ENCODE measurements around the gene COX5B.
A peak's percentile ranks its signal among the peaks of the same experiment; 100 is the strongest.
"Not testable (repeated sequence)": the region's sequence is repeated elsewhere in the genome, so short reads cannot be mapped to it uniquely, and the experiment has no call there.

COX5B gene

DNA sequence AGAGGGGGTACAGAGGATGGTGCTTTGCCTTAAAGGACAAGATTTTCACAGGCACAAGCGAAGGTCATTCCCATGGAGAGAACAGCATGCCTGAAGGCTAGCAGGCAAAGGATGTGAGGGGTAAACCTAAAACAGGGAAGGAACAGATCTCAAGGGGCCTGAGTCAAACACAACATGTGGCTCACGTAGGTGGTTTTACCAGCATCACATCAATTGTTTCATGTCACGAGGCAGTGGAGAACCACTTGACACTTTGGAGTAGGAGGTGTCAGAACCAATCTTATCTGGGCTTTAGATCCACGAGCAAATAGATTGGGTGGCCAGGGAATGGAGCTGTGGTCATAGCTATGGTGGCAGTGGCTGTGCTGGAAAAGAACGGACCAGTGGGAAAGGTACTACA, 8.4 kb downstream of the COX5B start:
- no peak for DNase-seq (ENCODE audit: low spot score)

DNA sequence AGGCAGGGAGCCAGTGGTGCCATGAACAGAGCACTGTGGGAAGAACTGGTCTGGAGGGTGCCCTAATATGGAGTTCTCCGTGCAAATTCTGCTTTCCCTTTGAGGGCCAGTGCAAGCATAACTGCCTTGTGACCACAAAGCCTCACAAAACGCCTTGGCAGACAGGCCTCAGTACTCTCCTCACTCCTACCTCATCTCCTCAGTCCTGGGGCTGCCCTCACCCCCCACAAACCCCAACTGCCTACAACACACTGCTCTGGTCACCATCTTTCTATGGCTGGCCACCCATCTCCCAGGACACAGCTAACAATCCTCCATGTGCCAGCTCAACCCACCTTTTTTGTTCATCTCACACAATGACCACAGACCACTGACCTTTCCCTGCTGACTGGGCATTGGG, 8.9 kb downstream of the COX5B start:
- no peak for DNase-seq (ENCODE audit: low spot score)

DNA sequence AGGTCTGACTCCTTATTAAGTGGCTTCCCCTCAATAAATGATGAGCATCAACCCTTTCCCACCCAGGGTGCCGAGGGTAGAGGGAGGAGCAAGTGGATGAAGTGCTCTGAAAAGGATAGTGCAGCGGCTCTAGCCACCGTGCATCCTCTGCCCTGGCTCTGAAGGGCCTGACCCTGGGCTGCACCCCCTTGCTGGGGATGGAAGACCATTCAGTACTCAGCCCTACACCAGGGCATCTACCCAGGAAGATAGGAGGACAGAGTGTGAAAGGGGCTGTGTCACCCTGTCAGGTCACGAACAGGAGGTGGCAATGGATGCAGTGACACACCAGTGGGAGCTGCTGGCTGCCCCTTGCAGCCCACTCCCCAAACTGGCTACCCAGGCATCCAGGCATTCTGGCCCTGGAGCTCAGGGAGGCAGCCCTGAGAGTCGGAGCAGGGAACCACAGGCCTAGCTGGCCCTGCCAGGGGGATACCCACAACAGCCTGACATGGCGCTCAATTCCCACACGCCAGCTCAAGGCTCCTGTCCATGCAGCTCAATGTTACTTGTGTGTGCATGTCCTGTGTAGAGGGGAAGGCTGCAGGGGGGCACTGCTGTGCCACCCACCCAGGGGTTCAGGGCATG, 10.4 kb downstream of the COX5B start:
- no peak for DNase-seq (ENCODE audit: low spot score)

DNA sequence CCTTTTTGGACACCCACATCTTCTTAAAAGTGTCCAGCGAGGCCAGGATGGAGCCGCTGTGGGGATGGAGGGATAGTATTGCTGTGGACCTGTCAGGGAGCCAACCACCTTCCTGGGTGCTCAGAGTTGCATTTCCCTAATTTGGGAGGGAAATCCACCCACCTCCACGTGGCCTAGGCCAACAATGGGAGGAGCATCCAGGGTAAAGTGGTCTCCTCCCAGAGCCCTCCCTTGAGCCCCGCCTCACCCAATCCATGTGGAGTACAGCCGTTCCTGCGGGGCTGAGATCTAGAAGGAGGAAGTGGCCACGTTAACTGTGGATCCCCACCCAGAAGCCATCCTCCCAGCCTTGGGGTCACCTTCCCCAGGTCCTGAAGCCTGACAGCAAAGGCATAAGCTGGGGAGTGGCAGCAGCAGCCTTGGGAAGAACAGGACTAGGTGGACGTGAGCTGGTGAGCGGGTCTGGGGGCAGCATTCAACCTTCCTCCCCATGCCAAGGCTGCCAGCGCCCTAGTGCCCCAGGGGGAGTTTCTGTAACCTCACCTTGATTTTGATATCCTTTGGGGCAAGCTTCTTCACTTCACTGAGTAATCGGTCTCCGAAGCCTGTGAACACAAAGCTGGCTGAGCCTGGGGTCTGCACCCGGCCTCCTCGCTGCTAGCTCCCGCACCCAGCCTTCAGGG, 11.2 kb downstream of the COX5B start:
- DNase-seq (ENCODE audit: low spot score), result no peak

DNA sequence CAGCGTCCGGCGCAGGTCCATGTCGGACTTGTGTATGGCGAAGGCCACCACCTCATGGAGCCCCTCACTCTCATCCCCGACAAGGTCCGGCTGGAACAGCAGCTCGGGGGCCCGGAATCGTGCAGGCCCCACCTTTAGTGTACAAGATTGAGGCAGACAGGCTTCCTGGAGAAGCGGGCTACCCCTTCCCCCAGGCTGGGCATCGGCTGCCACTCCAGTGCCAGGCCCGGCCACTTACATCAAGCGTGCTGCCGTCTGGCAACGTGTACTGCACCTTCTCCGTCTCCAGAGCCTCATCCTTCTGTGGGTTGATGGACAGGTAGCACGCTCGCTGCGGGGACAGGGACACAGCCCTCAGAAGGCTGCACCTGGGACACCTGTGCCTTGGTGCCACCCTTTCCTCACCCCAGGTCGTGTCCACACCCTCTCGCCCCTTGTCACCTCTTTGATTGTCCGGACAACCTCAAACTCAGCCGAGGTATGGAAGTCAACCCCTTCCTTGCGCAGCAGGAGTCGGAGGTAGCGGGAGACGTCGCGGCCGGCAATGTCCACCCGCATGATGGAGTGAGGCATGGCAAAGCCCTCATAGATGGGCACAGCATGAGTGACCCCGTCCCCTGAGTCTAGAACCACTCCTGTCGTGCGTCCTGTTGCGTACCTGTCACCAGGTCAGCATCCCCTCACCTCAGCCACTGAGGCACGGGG, 12.3 kb downstream of the COX5B start:
- DNase-seq (ENCODE audit: low spot score), result no peak

DNA sequence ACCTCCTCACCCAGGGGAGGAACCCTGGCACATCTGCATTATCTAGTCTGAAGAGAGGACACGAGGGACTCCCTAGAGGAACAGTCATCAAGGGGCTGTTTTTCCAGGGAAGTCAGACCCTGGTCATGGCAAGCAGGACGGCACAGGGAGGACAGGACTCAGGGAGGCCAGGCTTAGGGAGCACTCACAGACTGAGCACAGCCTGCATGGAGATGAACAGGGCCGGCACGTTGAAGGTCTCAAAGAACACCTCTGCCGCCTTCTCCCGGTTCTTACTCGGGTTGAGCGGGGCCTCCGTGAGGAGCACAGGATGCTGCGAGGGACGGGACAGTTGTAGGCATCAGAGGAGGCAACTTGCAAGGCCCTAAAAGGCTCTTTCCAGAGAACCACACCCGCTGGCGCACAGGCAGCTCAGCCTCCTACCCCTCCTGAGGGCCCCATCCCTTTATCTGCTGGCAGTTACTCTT, 12.9 kb downstream of the COX5B start:
- DNase-seq (ENCODE audit: low spot score), result no peak

DNA sequence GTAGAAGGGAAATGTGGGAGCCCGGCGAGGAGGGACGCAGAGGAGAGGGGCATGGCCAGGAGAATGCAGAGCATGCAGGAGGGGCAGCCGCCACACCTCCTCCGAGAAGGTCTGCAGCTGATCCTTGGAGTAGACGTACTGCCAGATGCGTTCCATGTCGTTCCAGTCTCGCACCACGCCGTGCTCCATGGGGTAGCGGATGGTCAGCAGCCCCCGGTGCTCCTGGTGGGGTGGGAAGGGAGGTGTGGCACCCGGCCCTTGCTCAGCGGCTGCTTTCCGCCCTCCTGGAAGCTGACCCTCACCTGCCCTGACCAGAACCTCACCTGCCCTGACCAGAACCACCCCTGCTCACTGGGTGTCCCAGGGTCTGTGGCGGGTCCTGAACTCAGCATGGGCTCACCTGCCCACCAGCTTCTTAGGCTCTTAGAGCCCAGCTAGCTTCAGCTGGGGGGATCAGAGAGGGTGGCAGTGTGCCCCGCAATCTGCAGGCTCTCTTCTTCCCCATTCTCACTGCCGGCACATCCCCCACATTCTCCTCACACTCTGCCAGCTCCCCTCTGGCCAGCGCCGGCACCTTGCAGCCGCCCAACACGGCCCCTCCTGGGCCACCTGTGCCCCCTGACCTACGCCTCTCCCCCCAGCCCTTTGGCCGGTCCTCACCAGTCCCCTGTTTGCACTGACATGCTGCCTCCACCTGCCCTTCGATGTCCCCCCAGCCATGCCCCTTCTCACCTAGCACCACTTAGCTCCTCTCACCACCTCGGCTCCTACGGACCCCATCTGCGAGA, 13.6 kb downstream of the COX5B start:
- DNase-seq (ENCODE audit: low spot score), result no peak

DNA sequence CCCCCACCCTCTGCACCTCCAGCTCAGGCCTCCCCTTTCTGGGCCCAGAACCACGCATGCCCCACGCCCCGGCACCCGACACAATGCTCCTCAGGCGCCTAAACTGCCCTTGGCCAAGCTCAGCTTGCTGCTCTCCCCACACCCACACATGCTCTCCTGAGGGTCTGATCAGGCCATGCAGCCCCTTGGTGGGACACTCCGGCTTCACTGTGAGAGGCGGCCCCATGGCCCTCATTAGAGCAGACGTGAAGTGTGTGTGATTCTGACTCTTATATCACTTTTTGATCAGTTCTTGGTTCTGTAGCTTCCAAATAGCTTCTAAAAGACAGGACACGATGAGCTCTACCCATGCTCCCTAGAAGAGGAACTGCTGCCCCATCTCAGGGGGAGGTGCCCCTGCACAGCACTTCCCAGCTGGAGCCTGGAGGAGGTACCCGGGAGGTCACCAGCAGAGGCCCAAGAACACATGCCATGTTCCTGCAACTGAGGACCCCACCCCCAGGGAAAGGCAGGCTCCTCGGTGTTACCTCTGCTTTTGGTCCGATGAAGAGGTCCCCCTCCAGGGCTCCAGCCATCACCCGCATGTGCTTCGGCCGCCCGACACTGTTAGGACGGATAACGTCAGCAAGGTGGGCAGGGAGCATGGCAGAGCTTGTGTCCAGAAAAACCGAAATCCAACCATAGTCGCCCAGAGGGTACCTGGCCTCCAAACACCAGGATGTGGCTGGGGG, 14.3 kb downstream of the COX5B start:
- DNase-seq (ENCODE audit: low spot score), result no peak

DNA sequence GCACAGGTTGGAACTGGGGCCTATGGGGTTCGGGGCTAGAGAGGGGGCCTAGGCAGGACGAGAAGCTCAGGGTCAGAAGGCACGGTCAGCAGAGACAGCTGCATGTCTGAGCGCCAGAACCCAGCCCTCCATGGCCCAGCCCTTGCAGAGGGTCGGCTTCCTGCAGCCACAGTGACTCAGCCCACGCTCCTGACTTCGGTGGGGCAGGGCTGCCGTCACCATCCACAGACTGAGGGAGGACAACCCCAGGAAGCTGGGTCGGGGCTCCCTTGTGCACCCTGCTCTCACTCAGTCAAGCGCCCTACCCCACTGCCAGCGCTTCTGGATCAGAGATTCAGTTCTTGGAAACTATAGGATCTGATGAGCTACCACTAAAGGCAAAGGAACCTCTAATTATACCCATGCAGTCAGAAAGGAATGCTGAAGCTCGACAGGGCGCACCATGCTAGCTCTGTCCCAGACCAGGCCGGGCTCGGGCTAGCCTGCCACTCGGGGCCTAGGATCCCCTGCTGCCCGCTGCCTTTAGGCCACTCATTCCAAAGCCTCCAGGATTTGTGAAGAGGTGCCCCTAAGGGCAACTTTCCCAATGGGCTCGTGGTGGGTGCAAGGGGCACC, 15.0 kb downstream of the COX5B start:
- DNase-seq (ENCODE audit: low spot score), result no peak

DNA sequence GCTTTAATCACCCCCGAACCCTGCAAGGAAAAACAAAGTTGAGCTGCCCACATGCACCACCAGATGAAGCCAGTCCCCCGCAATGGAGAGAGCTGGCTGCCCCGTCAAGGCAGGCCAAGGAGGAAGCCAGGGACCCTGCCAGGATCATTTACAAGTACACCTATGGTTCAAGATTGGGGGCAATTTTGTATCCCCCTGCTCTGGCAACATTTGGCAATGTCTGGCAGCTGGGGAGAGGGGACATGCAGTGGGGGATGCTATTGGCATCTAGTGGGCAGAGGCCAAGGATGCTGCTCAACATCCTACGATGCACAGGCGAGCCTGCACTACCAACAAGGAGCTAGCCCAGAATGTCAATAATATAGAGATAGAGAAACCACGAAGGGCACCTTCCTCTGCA, 16.1 kb downstream of the COX5B start:
- no peak for DNase-seq (ENCODE audit: low spot score)

DNA sequence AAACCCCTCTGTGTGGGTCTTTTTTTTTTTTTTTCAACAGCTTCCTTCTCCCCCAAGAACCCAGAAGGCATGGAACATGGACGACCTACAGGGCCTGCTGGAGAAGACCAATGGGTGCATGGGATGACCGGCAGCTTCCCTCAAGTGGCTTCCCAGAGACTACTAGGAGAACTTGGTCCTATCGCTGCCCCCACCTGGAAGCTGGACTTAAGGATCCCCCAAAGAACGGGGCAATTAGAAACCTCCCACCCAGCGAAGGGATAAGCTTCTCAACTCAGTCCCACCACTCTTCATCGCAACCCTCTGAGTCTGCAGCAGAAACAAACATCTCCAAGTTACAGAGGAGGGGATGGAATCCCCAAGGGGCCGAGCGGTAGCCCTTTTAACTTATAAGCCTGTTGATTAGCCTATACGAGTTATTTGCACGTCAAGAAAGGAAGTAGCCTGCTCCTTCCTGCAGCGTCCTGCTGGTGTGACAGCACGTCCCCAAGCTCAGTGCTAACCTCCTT, 16.6 kb downstream of the COX5B start:
- no peak for DNase-seq (ENCODE audit: low spot score)

DNA sequence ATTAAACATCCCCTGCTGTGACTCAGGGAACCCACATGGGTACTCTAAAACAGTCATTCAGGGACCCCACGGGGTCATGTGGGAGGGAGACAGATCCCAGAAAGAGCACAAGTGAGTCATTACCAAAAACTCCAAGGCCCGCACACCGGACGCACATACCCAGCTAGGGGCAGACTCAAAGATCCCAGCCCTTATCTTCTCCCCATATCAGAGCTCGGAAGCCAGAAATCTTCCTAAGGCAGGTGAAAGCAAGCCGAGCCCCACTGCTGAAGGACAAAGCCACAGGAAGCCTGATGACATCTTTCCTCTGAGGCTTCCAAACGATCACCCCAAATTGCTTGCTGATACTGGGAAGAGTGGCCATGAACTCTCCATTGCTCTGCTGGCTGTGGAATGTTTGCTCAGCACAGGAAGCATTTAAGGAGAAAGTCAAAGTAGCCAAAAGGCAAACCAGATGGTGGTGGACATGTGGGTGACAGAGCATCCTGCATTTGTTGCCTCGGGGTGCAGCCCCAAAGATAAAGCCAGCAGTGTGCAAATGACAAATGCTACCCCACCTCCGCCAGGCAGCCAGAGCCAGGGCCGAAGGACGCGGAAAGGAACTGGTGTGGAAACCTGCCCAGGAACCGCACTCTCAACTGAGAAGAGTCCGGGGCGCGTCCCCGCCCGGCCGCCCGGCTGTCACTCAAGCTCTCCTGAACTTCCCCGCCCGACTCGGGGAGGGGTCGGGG, 17.2 kb downstream of the COX5B start:
- no peak for DNase-seq (ENCODE audit: low spot score)

DNA sequence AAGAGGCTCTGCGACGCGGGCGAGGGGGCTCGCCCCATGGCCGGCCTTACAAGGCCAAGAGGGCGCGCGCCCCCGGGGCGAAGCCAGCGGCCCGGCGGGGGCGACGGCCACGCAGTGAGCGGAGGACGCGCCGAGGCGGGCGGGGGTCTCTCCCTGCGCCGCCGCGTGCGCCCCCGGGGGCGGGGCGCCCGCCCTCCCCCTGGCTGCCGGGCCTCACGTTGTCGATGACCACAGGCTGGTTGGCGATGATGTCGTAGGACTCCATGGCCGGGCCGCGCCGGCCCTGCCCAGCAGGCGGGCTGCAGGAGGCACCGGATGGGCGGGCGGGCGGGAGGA, 17.7 kb downstream of the COX5B start:
- DNase-seq (ENCODE audit: low spot score), result no peak

DNA sequence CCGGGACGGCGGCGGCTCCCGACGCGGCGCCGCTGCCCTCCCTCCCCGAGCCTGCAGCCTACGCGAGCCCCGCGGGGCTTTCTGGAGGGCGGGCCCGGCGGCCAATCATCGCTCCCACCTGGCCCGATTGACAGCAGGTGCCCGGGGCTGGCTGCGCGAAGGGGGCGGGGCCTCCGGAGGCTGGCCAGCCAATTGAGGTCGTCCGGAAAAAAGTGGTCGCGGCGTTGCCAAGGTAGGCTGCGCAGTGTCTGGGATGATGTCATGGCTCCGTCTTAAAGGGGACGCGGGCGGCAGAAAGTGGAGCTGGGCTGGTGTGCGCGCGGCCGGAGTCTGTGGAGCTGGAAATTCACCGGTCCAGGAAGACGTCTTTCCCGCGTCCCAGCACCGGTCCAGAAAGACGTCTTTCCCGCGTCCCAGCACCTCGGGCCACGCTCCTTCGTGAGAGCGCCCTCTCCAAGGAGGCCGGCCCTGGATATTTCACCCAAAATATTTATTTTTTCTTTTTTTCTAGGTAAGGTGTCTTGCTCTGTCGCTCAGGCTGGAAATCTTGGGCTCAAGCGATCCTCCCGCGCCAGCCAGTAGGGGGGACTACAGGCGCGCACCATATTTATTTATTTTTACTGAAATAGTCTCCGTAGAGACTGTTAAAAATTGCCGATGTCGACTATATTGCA, 18.2 kb downstream of the COX5B start, which contains the start of gene ACTR1B:
Gene ACTR1B, minus strand, starts transcription at position 83 of the 674 bp plus-strand sequence. CDS start 154 bp downstream, outside the sequence.
- peak; percentile 88 for DNase-seq (ENCODE audit: low spot score)

DNA sequence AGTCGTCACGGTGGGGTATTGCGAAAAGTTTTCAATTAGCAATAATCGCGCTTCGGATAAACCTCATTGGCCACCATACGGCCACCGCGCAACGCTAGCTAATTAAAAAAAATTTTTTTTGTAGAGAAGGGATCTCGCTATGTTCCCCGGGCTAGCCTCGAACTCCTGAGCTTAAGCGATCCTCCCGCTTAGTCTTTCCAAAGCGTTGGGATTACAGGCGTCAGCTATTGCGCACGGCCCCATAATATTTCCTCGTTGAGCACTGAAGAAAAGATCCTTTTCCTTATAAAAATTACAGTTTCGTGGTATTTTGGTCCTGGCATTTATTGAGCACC, 18.7 kb downstream of the COX5B start:
- no peak for DNase-seq (ENCODE audit: low spot score)

DNA sequence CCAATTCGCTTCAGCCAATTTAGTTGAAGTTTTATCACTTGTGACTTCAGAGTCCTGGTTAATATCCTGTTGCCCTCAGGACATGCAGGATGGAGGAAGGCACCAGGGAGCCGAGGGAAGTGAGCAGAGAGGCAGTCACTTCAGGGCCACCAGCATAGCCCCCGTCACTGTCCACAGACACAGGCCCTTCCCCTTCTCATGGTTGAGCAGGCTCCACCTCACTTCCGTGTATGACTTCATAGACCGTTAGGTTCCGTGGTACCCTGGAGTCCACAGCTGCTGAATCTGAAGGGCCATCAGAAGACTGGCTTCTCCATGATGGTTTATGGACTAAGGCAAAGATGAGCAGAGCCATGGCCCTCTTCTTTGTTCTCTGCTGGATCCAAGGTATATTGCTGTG, 23.6 kb downstream of the COX5B start, which contains the start of gene C2orf92:
Gene C2orf92, plus strand, starts transcription at position 266 of the 400 bp plus-strand sequence. Its CDS starts 76 bp downstream, at position 342.
- DNase-seq (ENCODE audit: low spot score), result no peak

DNA sequence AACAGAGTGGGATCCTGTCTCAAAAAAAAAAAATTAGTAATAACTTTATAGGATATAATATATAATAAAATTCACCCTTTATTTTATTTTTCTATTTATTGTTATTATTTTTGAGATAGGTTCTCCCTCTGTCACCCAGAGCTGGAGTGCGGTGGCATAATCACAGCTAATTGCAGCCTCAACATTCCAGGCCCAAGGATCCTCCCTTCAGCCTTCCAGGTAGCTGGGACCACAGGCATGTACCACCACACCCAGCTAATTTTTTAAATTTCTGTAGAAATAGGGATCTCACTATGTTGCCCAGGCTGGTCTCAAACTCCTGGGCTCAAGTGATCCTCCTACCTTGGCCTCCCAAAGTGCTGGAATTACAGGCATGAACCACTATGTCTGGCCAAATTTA, 24.6 kb downstream of the COX5B start:
- no peak for DNase-seq (ENCODE audit: low spot score)

DNA sequence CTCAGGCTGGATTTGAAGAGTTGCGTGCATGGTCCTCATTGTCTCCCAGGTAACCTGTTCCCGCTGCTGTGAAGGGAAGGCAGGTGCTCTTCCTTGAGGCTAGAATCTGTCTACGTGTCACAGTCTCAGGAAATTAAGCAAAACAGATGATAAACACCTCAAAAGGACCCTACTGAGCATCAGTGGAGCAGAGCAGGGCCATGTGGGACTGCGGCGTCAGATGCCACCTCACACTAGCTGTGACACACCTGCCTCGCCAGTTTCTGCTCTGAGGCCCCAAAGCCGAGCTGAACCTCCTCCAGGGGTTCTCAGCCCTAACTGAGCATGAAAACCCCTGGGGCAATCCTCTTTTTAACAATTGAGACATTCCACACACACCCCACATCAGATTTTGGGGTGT, 25.7 kb downstream of the COX5B start:
- no peak for DNase-seq (ENCODE audit: low spot score)

DNA sequence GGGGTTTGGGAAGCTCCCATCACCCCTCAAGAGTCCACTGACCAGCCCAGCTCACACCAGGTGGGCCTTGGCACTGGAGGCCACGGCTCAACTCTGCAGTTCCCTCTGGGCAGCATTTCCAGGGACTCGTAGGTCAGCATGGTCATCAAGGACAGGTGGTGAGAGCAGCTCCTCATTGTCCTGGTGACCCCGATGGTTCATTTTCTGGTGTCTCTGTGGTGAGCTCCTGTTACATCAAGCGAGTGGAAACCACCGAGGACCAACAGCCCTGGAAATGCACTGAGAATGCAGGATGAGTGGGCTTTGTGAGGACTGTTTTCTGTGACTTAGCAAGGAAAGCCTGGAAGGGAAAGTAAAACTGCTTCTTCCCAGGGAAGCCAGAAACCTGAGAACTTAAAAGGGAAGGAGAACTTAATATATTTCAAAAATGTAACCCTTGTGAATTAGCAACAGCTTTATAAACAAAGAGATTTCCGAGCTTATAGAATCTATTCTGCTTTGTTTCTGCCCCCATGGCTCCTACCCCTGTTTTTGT, 26.8 kb downstream of the COX5B start:
- not testable (repeated sequence) for DNase-seq (ENCODE audit: low spot score)

All from COLO829 (cell line).